OCI-LY1 (cell line): ENCODE data around the gene SMIM7.

Experiments used
- CTCF ChIP-seq: fragments of 200-600 bp; sonication (generic), shearing (Covaris generic); IDR thresholded peaks from 2 replicates; pipeline ENCODE4 v1.5.1; 2017; ENCODE audit warnings: mild to moderate bottlenecking, antibody characterized with exemption, low read length, moderate library complexity, mixed read lengths
- EZH2 ChIP-seq: fragments of 200-600 bp; sonication (generic), shearing (Covaris generic); IDR thresholded peaks from 2 replicates; pipeline ENCODE4 v1.8.0; 2017; ENCODE audit warnings: borderline replicate concordance, mixed run types, mild to moderate bottlenecking, antibody characterized with exemption, low read length, moderate library complexity, mixed read lengths

- no peak for TF ChIP-seq CTCF
- TF ChIP-seq EZH2 = no peak
These were observed 35.7 kb downstream of the SMIM7 start for GRCh38 chr19:16624236-16624635.
